Spleen (tissue), 7 donors: ENCODE measurements around the gene TTC23.

Experiments used
- POLR2AphosphoS5 ChIP-seq, 3 donors: sonication (generic); formaldehyde crosslinking; IDR thresholded peaks; one replicate each; pipeline ENCODE4 v1.5.1; 2017; ENCODE audit warnings: antibody characterized with exemption in 3 of 3
- TF ChIP-seq, protein P1 (sequence below), 11 experiments: fragments of 200-600 bp in 7 of 11; fragments of 450-650 bp in 4 of 11; sonication (generic) in 4 of 11; IDR thresholded peaks in 8 of 11; conservative IDR thresholded peaks in 3 of 11; 1 replicate in 7 of 11; 2 replicates in 4 of 11; pipeline versions ENCODE4 v1.4.0 to v1.8.0; 2016 to 2021; ENCODE audit warnings: antibody characterized with exemption in 11 of 11, inconsistent platforms in 4 of 11, mild to moderate bottlenecking in 1 of 11
- donor health status: DM: no; HTN: no; CAD: no; lungs with moderate emphysema.
- donor health status: DM: no; HTN: no; CAD: no.
- donor health status: DM: no; HTN: no; CAD: no.

- TF ChIP-seq, protein P1, sequence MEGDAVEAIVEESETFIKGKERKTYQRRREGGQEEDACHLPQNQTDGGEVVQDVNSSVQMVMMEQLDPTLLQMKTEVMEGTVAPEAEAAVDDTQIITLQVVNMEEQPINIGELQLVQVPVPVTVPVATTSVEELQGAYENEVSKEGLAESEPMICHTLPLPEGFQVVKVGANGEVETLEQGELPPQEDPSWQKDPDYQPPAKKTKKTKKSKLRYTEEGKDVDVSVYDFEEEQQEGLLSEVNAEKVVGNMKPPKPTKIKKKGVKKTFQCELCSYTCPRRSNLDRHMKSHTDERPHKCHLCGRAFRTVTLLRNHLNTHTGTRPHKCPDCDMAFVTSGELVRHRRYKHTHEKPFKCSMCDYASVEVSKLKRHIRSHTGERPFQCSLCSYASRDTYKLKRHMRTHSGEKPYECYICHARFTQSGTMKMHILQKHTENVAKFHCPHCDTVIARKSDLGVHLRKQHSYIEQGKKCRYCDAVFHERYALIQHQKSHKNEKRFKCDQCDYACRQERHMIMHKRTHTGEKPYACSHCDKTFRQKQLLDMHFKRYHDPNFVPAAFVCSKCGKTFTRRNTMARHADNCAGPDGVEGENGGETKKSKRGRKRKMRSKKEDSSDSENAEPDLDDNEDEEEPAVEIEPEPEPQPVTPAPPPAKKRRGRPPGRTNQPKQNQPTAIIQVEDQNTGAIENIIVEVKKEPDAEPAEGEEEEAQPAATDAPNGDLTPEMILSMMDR (IDR thresholded peaks at IDR 0.05 in 8 of 11, conservative IDR thresholded peaks at IDR 0.05 in 3 of 11), result no peak
- no peak for TF ChIP-seq POLR2AphosphoS5 (IDR thresholded peaks at IDR 0.05)
Measured at GRCh38 chr15:99115300-99116215, 133.8 kb downstream of the TTC23 start.
